KOPT-K1 (cell line): ENCODE data around the gene FDX1.

Experiments used
- H3K27ac ChIP-seq: fragments of 200-600 bp; sonication (generic); 2 replicates; pipeline ENCODE4 v1.5.1; 2016; ENCODE audit warnings: antibody characterized with exemption, mild to moderate bottlenecking, low read depth, low read length; ENCODE audit not compliant: poor library complexity, severe bottlenecking
- H3K36me3 ChIP-seq: fragments of 200-600 bp; sonication (generic); 2 replicates; pipeline ENCODE4 v1.5.1; 2017; ENCODE audit warnings: antibody characterized with exemption, mild to moderate bottlenecking, low read length, moderate library complexity; ENCODE audit not compliant: insufficient read depth
- H3K9me3 ChIP-seq: fragments of 200-600 bp; sonication (generic); 2 replicates; pipeline ENCODE4 v1.5.1; 2017; ENCODE audit warnings: antibody characterized with exemption, low read length, mild to moderate bottlenecking; ENCODE audit not compliant: insufficient read depth, poor library complexity, severe bottlenecking

FDX1 gene

DNA sequence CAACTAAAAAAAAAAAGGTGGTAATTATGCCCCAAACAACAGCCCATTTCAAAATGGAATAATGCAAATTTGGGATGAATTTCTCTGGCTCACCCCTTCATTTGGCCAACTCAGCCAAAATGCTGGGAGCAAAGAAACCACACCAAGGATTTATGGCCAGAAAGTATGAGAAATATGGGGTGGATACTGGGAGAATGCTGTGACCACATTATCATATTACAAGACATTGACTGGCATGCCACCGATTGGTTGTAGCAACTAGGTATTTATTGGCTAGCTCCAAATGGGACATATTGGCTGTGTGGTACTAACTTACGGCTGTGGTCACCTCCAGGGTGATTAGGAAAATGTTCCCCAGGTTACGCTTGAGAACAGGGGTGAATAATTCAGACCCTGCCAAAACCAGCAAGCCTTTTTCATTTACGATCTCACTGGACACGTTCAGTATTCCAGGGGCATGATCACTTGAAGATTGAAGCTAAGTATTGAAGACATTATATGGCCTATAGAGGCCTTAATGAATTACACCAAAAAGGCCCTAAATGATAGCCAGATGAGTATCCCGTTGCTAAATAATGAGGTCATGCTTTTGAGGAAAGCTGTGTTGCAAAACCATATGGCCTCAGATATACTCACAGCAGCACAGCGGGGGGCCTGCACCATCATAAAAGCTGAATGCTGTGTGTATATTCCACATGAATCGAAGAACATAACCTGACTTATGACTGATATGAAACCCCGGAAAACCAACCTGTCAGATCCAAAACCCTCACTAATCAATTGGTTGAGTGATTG, 3.8 kb upstream of the FDX1 start:
- no peak overlapping the region for H3K27ac ChIP-seq

DNA sequence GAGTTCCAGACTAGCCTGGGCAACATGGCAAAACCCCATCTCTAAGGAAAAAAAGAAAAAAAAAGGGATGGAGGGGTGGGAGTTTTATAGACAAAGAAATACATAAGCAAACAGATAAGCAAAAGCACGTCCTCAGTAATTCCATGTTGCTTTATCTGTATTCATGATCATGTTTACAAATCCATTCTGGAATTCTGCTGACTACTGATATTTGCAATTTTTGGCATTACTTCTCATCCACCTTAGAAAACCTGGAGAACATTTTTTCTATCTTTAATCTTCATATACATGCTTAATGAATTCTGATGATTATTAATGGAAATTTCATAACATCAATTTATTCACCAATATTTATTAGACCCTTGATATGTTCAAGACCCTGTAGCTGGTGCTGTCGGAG, 1.7 kb upstream of the FDX1 start:
- H3K9me3 ChIP-seq, result no peaks in the 10 kb centered on the region
- no peak overlapping the region for H3K27ac ChIP-seq
- no peaks in the 10 kb centered on the region for H3K36me3 ChIP-seq

More for the DNA sequence above, 3.8 kb upstream of the FDX1 start:
- Histone ChIP-seq H3K9me3 (no peaks in the 10 kb centered on the region), H3K36me3 (no peaks in the 10 kb centered on the region)

DNA sequence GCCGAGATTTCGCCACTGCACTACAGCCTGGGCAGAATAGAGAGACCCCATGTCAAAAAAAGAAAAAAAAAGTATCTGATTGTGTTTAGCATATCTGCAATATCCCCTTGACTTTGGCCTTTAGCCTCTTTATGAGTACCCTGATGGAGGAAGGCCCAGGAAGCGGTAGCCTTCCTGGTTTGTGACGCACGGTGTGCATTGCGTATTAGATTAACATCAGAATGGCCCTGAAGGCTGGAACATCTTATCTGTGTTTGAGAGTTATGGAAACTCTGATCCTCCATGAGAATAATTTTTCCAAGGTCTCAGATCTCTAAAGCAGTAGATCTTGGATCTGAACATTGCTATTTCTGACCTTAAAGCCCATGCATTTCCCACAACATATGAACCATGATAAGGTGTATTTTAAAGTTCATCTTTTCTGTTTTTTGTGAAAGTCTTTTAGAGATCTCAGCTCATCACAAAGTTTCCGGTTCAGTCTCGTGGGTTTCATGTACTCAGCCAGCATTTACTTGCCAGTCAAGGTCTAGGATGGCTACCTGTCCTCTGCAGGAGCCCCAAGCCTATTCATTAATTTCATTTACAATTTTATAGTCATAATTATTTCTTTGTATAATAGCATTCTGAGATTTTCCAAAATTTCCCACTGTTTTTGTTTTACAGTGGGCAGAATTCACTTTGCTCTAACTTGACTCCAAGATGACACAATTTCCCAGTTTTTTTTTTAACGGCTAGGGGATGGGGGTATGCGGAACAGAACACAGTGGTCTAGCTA, 605 bp upstream of the FDX1 start:
- Histone ChIP-seq H3K27ac (peak overlapping the region; percentile 60), H3K9me3 (no peaks in the 10 kb centered on the region), H3K36me3 (no peaks in the 10 kb centered on the region)

DNA sequence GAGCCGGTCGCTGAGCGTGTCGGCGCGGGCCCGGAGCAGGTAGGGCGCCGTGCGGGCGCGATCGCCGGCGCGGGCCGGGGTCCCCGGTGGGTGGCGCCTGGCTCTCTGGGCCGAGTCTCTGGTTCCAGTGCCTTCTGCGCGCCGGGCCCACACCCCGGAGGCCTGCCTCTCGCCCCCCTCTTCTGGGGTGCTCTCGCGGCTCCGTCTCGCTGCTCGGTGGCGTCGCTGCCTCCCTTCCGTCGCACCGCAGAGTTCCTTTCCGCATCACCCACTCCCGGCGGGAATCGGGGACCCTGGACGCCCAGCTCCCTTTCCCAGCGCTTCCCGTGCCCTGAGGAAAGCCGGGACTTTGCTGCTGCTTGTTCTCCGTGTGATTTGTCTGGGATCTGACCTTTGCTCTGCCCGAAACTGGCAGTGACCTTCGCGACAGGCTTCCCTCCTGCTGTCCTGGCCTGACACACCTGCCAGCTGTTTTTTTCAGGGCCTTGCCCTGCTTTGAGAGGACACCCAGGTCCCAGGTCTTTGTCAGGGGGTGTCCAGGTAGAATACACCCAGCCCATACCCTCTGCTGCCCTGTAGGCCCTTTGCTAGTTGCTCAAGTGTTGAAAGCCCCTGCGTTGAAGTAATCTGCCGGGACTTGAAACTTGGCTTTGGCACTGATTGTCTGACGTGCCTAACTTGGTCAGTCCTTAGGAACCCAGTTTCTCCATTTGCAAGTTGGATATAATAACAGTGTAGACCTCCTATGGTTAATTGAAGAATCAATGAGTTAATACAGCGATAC, 711 bp downstream of the FDX1 start:
- H3K9me3 ChIP-seq, result no peaks in the 10 kb centered on the region
- H3K36me3 ChIP-seq, result no peaks in the 10 kb centered on the region
- peak overlapping the region; percentile 60 for H3K27ac ChIP-seq

DNA sequence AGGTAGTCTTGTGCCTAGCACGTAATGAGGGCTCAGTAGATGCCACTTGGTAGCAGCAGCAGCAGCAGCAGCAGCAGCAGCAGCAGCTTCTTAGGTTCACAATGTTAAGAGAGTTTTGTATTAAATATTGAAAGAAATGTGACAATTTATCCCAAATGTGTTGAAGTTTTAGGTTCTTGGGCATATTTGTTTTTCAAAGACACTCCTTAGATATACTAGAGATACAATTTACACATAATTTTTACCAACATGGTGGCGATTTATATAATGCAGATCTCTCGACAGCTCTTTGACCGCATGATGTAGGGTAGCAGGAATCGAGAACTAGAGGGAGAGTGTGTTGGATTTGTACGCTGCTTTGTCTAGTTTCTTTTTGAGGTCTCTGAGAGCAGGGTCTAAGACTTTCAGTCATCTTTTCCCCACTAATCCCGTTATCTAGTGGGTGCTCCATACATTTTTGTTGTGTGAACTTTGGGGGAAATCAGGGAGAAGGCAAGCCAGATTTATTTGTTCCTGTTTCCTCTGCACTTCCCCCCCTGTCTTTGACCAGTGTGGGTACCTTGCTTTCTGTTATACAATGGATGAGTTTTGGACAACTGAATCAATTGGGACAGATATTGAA, 1.4 kb downstream of the FDX1 start:
- H3K27ac ChIP-seq, result peak overlapping the region; percentile 60
- H3K36me3 ChIP-seq, result no peaks in the 10 kb centered on the region
- no peaks in the 10 kb centered on the region for H3K9me3 ChIP-seq

DNA sequence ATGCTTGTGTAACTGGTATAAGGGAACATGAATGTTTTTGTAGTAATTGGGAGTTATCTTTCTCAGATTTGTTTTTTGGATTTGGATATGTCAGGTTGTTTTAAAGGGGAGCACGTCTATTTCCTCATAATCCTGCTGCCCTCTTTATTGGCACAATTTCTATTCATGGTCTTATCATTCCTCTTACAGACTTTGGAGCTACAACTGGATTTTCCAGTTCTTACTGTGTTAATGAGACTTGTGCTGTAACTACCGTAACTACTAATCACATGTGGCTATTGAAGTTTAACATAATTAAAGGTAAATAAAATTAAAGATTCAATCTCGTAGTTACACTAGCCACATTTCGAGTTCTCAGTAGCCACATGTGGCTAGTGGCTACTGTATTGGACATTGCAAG, 1.9 kb downstream of the FDX1 start:
- Histone ChIP-seq H3K9me3 (no peaks in the 10 kb centered on the region), H3K27ac (no peak overlapping the region), H3K36me3 (no peaks in the 10 kb centered on the region)

DNA sequence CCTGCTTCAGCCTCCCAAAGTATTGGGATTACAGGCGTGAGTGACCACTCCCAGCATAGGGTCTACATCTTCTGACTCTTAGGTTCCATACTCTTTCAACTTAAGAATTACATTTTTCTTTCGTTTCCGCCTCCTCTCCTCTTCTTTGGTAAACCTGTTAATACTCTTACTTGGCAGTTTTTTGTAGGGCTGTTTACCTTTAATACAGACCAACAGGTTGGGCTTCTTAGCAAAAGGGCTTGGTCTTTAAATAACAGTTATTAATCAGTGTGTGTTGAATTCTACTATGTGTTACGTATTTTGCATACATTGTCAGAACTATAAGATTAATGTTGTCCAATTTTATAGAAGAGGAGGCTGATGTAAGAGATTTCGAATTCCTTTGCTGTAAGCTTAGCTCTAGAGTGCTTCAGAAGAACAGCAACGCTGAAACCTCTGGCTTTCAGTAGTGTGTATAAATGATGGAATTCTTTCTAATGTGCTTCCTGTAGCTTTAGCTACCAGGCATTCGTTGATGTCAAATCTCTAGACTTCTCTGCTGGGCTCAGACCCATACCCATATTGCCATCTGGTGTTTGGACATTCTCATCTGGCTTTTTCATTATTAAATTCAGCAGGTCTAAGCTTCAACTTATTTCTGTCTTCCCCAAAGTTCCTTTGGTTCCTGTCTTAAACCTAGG, 3.1 kb downstream of the FDX1 start:
- Histone ChIP-seq H3K9me3 (no peaks in the 10 kb centered on the region), H3K36me3 (peaks cover 5% of the 10 kb centered on the region; the same call in 1 of the 2 replicates), H3K27ac (no peak overlapping the region)

DNA sequence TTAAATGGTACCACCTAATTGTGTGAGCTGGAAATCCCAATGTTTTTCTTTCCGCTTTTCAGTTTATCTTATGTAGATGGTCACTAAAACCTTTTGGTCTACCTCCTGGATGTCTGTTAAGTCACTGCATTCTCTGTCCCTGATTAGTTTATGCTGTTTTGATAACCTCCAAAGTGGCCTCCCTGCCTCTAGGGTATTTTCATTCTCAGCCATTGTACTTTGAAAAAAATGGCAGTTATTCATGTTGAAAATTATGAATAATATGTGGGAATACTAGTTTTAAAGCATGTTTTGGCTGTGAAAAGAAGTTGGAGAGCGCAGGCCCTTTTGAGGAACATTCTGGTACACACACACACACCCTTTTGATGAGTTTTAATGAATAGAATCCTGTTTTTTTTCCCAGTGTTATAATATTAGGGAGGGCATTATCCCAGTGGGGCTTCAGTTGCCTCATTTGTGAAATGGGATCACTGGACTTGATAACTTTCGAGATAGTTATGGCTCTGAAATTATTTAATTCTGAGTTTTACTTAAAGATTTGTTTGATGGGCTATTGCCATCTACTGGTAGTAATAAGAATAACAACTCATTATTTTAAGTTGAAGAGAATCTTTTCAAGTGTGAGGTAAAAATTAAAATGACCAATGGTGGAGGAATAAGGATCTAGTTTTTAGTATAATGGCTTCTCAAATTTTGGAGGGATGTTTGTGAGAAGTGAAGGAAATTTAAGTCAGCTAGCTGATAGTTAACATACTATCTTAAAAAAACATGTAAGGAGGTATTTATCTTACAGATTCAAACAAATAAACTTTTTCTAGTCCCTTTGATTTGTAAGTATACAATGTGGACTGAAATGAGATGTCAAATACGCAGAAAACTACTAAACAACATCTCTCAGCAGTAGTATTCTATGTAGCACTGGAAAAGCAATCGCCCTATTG, 3.9 kb downstream of the FDX1 start:
- H3K9me3 ChIP-seq, result no peaks in the 10 kb centered on the region
- no peak overlapping the region for H3K27ac ChIP-seq
- peaks cover 7% of the 10 kb centered on the region; the same call in 1 of the 2 replicates for H3K36me3 ChIP-seq

DNA sequence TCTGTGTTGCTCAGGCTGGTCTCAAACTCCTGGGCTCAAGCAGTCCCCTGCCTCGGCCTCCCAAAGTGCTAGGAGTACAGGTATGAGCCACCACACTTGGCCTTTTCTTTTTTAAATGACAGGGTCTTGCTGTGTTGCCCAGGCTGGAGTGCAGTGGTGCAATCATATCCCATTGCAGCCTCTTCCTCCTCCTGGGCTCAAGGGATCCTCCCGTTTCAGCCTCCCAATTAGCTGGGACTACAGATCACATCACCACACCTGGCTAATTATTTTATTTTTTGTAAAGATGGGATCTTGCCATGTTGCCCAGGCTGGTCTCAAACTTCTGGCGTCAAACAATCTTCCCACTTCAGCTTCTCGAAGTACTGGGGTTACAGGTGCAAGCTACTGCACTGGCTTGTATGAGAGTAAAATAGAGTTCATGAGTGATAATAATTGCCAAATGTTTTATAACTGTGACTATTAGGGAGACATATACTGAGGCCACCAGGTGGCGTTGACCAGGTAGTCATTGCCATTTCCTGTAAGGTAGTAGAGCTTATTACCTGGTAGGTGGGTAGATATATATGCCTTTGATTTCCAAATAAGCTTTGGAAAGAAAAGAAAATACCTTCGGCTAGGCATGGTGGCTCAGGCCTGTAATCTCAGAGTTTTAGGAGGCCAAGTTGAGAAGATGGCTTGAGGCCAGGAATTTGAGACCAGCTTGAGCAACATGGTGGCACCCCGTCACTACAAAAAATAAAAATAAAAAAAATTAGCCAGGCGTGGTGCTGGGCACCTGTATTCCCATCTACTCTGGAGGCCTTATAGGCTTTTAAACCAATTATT, 5.4 kb downstream of the FDX1 start:
- peaks cover under 1% of the 10 kb centered on the region for H3K9me3 ChIP-seq
- no peak overlapping the region for H3K27ac ChIP-seq
- H3K36me3 ChIP-seq, result peaks cover 20% of the 10 kb centered on the region

DNA sequence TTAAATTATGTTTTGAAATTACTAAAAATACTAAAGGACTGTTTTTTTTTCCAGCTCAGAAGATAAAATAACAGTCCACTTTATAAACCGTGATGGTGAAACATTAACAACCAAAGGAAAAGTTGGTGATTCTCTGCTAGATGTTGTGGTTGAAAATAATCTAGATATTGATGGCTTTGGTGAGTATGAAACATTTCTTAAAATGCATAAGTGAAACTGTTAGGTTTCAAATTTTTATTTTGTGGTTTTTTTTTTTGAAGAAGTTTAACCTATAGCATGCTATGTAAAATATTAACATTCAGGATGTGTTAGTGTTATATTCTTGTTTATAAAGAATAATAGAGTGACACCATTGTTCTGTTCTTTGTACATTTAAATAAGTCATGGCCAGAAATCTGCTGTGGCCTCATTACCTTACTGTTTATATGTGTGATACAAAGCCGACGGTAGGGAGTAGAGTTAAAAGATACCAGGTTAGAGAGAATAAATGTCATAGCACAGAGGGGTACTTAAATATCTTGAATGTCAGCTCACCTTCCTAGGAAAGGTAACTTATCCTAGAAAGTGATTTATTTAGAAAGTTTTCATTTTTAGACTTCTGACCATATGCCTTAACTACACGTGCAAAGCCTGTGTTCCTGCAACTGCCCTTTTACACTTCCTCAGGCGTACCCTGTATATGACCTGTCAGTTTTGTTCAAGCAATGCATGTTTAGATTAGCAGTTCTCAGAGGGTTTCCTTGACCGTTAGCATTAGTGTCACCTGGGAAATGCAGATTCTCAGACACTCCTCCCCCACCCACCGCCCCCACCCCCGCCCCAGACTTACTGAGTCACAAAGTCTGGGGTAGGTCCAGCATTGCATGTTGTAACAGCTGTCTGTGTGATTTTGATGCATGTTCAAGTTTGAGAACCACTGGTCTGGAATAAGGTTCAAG, 6.3 kb downstream of the FDX1 start:
- Histone ChIP-seq H3K9me3 (peaks cover 10% of the 10 kb centered on the region), H3K27ac (no peak overlapping the region), H3K36me3 (peaks cover 28% of the 10 kb centered on the region)

DNA sequence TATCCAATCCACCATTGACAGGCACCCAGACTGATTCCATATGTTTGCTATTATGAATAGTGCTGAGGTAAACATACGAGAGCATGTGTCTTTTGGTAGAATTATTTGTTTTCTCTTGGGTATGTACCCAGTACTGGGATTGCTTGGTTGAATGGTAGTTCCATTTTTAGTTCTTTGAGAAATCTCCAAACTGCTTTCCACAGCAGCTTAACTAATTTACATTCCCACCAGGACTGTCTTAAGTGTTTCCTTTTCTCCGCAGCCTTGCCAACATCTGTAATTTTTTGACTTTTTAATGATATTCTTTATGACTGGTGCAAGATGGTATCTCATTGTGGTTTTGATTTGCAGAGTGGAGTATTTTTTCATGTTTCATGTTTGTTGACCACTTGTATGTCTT, 8.3 kb downstream of the FDX1 start:
- no peak overlapping the region for H3K27ac ChIP-seq
- peaks cover 12% of the 10 kb centered on the region for H3K9me3 ChIP-seq
- H3K36me3 ChIP-seq, result peaks cover 38% of the 10 kb centered on the region

DNA sequence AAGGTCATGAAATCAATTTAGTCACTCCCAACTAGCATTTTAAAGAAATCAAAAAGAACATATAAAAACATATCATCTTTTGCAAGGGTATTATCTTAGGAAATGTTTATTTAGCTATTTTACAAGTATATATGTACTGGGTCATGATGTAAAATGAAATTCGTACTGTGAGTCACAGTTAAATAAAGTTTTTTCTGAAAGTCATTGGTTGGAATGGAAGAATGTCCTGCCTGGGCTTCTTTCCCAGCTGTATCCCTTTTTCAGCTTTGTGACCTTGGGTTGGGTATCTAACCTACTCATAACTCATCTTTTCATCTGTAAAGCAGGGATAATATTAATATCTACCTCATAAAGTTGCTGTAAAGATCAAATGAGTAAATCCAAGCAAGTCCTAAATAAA, 15.7 kb downstream of the FDX1 start:
- no peak overlapping the region for H3K27ac ChIP-seq
- H3K9me3 ChIP-seq, result peaks cover 9% of the 10 kb centered on the region
- H3K36me3 ChIP-seq, result peaks cover 24% of the 10 kb centered on the region
